Neuronal stem cell (in vitro differentiated cells): ENCODE results near the gene PLXNB1.

Experiments
- DNase-seq: peaks from one replicate; pipeline ENCODE4 v3.0.0-alpha.2; 2013; ENCODE audit warnings: low spot score
- H2AFZ ChIP-seq: one replicate; pipeline ENCODE4 v1.6.1; 2013; ENCODE audit warnings: mild to moderate bottlenecking, low read length, inconsistent platforms
- H2AK5ac ChIP-seq: 2 replicates; pipeline ENCODE4 v1.6.1; 2013; ENCODE audit warnings: low read depth, mild to moderate bottlenecking, inconsistent platforms, low read length, moderate library complexity, mixed read lengths
- H2BK120ac ChIP-seq: 2 replicates; pipeline ENCODE4 v1.6.1; 2013; ENCODE audit warnings: low read depth, mild to moderate bottlenecking, inconsistent platforms, low read length, moderate library complexity, mixed read lengths
- H2BK12ac ChIP-seq: one replicate; pipeline ENCODE4 v1.6.1; 2013; ENCODE audit warnings: low read length, inconsistent platforms
- H2BK15ac ChIP-seq: 2 replicates; pipeline ENCODE4 v1.6.1; 2013; ENCODE audit warnings: mild to moderate bottlenecking, low read length, inconsistent platforms, mixed read lengths
- H2BK5ac ChIP-seq: one replicate; pipeline ENCODE4 v1.6.1; 2013; ENCODE audit warnings: inconsistent platforms, mild to moderate bottlenecking, low read length, moderate library complexity
- H3K14ac ChIP-seq: one replicate; pipeline ENCODE4 v1.6.1; 2013; ENCODE audit warnings: low read length, inconsistent platforms
- H3K18ac ChIP-seq: 2 replicates; pipeline ENCODE4 v1.6.1; 2013; ENCODE audit warnings: low read length, inconsistent platforms
- H3K23ac ChIP-seq: 2 replicates; pipeline ENCODE4 v1.6.1; 2013; ENCODE audit warnings: low read depth, mild to moderate bottlenecking, mixed read lengths, low read length, inconsistent platforms; ENCODE audit not compliant: poor library complexity
- H3K27ac ChIP-seq: replicated peaks from 3 replicates; pipeline ENCODE4 v1.5.1; 2013; ENCODE audit warnings: low read length, inconsistent platforms
- H3K27me3 ChIP-seq, 3 experiments: 2 replicates each; pipeline ENCODE4 v1.6.1; 2013; ENCODE audit warnings: low read length in 3 of 3, mild to moderate bottlenecking in 2 of 3, inconsistent platforms in 1 of 3, low read depth in 1 of 3, mixed read lengths in 1 of 3, moderate library complexity in 1 of 3; ENCODE audit not compliant: control insufficient read depth in 3 of 3, insufficient read depth in 3 of 3
- H3K36me3 ChIP-seq, 2 donors: replicated peaks in 1 of 2; 2 replicates each; pipeline ENCODE4 v1.6.1; 2013; ENCODE audit warnings: low read length in 2 of 2; ENCODE audit not compliant: control insufficient read depth in 2 of 2, insufficient read depth in 2 of 2
- H3K4ac ChIP-seq: 2 replicates; pipeline ENCODE4 v1.6.1; 2013; ENCODE audit warnings: inconsistent platforms, mild to moderate bottlenecking, low read length, moderate library complexity
- H3K4me1 ChIP-seq, 2 donors: 1 replicate in 1 of 2; 2 replicates in 1 of 2; pipeline ENCODE4 v1.6.1; 2013; ENCODE audit warnings: low read length in 2 of 2, low read depth in 1 of 2; ENCODE audit not compliant: control insufficient read depth in 2 of 2, insufficient read depth in 1 of 2
- H3K4me2 ChIP-seq: one replicate; pipeline ENCODE4 v1.6.1; 2013; ENCODE audit warnings: mild to moderate bottlenecking, low read length, inconsistent platforms; ENCODE audit not compliant: insufficient read depth, poor library complexity, severe bottlenecking
- H3K4me3 ChIP-seq, 2 donors: 2 replicates each; pipeline ENCODE4 v1.5.1; 2013; ENCODE audit warnings: low read length in 2 of 2, mild to moderate bottlenecking in 2 of 2, inconsistent platforms in 1 of 2, moderate library complexity in 1 of 2
- H3K79me1 ChIP-seq: one replicate; pipeline ENCODE4 v1.6.1; 2013; ENCODE audit warnings: low read depth, mild to moderate bottlenecking, inconsistent platforms, low read length, moderate library complexity
- H3K9ac ChIP-seq: one replicate; pipeline ENCODE4 v1.6.1; 2013; ENCODE audit warnings: mild to moderate bottlenecking, low read depth, low read length, inconsistent platforms; ENCODE audit not compliant: poor library complexity
- H3K9me3 ChIP-seq, 2 donors: replicated peaks in 1 of 2; 2 replicates each; pipeline versions ENCODE3 to v1.6.1; 2013; ENCODE audit warnings: low read length in 2 of 2, mild to moderate bottlenecking in 2 of 2, inconsistent platforms in 1 of 2, low read depth in 1 of 2, mixed read lengths in 1 of 2, moderate library complexity in 1 of 2; ENCODE audit not compliant: control insufficient read depth in 2 of 2, insufficient read depth in 1 of 2
- H4K8ac ChIP-seq: one replicate; pipeline ENCODE4 v1.6.1; 2013; ENCODE audit warnings: low read depth, mild to moderate bottlenecking, inconsistent platforms, low read length, moderate library complexity
- H4K91ac ChIP-seq: one replicate; pipeline ENCODE4 v1.6.1; 2013; ENCODE audit warnings: low read length, low read depth, mild to moderate bottlenecking, inconsistent platforms; ENCODE audit not compliant: poor library complexity
- WGBS, 2 donors: extraction: QIAGEN DNeasy Blood & Tissue Kit; methylation state at CpG; one replicate each; pipeline ENCODE4 v1.1.7; 2013; ENCODE audit warnings: missing lambda C conversion rate in 2 of 2, mixed read lengths in 1 of 2; ENCODE audit not compliant: insufficient read length in 2 of 2, insufficient replicate concordance in 1 of 2; ENCODE audit errors: extremely low coverage in 2 of 2; 5-methylcytosine and 5-hydroxymethylcytosine counted together

The PLXNB1 gene

GRCh38 chr3:48446425-48447193 lies 16.7 kb upstream of the PLXNB1 start, which contains the start of gene ATRIP:
Gene ATRIP, plus strand, starts transcription at chr3:48446737. Its CDS starts 109 bp downstream, at chr3:48446846.
- Histone ChIP-seq H3K9ac (peak within 1 kb of the TSS; percentile 98), H3K4me3 (peak within 1 kb of the TSS; percentile 72 to 86), H2BK5ac (no peak within 1 kb of the TSS), H3K23ac (no peak within 1 kb of the TSS), H3K4ac (no peak within 1 kb of the TSS), H3K27me3 (no peaks in the 10 kb centered on the region), H4K8ac (no peak within 1 kb of the TSS), H3K79me1 (peaks cover 9% of the 10 kb centered on the region), H2BK120ac (no peak within 1 kb of the TSS), H2AK5ac (no peak within 1 kb of the TSS), H3K27ac (peak within 1 kb of the TSS; percentile 75), H2BK15ac (no peak within 1 kb of the TSS), H4K91ac (no peak within 1 kb of the TSS), H3K18ac (peak within 1 kb of the TSS; percentile 94), H2AFZ (peak within 1 kb of the TSS; percentile 85), H3K36me3 (peaks cover 9 to 52% of the 10 kb centered on the region in 2 donors), H3K14ac (peak within 1 kb of the TSS; percentile 89), H2BK12ac (no peak within 1 kb of the TSS), H3K4me2 (peak within 1 kb of the TSS; percentile 86), H3K9me3 (no peaks in the 10 kb centered on the region), H3K4me1 (peaks cover 4 to 13% of the 10 kb centered on the region in 2 donors)
- DNase-seq, result peak; percentile 90
- WGBS, 2 donors, result no CpG with 5 or more reads among the region's 91 CpGs

GRCh38 chr3:48446043-48446424 lies 16.1 kb upstream of the PLXNB1 start:
- no peak overlapping the region for H3K23ac ChIP-seq
- H3K4me3 ChIP-seq, result peak overlapping the region; percentile 72 to 86
- no peak overlapping the region for H2BK120ac ChIP-seq
- no peak overlapping the region for H3K18ac ChIP-seq
- no peak overlapping the region for H3K27ac ChIP-seq
- H2BK15ac ChIP-seq, result no peak overlapping the region
- no peak overlapping the region for H3K14ac ChIP-seq
- WGBS, 2 donors, result no CpG with 5 or more reads among the region's 6 CpGs
- no peak overlapping the region for H2BK5ac ChIP-seq
- H3K4me2 ChIP-seq, result peak overlapping the region; percentile 86
- no peak overlapping the region for H2AK5ac ChIP-seq
- H3K4me1 ChIP-seq, result peaks cover 8 to 13% of the 10 kb centered on the region in 2 donors
- no peak overlapping the region for H2BK12ac ChIP-seq
- H4K8ac ChIP-seq, result no peak overlapping the region
- H3K9me3 ChIP-seq, result no peaks in the 10 kb centered on the region
- peaks cover 9% of the 10 kb centered on the region for H3K79me1 ChIP-seq
- no peaks in the 10 kb centered on the region for H3K27me3 ChIP-seq
- H2AFZ ChIP-seq, result peak overlapping the region; percentile 85
- peaks cover 8 to 51% of the 10 kb centered on the region in 2 donors for H3K36me3 ChIP-seq
- H4K91ac ChIP-seq, result no peak overlapping the region
- H3K9ac ChIP-seq, result peak overlapping the region; percentile 98
- H3K4ac ChIP-seq, result no peak overlapping the region
- no peak for DNase-seq

- peak overlapping the region; percentile 35 for H3K9ac ChIP-seq
- H3K9me3 ChIP-seq, result no peaks in the 10 kb centered on the region
- WGBS, 2 donors, result no CpG with 5 or more reads among the region's 6 CpGs
- no peak overlapping the region for H3K14ac ChIP-seq
- H4K91ac ChIP-seq, result no peak overlapping the region
- H3K4me2 ChIP-seq, result peak overlapping the region; percentile 86
- no peak overlapping the region for H3K18ac ChIP-seq
- H2AFZ ChIP-seq, result no peak overlapping the region
- H3K4me1 ChIP-seq, result peaks cover 8 to 13% of the 10 kb centered on the region in 2 donors
- peak overlapping the region in 1 of 2 donors; percentile 72 for H3K4me3 ChIP-seq
- no peak overlapping the region for H3K27ac ChIP-seq
- no peak overlapping the region for H4K8ac ChIP-seq
- no peak overlapping the region for H3K23ac ChIP-seq
- no peak overlapping the region for H3K4ac ChIP-seq
- H3K79me1 ChIP-seq, result peaks cover 12% of the 10 kb centered on the region
- no peak overlapping the region for H2BK12ac ChIP-seq
- H2BK15ac ChIP-seq, result no peak overlapping the region
- no peak overlapping the region for H2BK5ac ChIP-seq
- DNase-seq, result no peak
- no peak overlapping the region for H2BK120ac ChIP-seq
- H2AK5ac ChIP-seq, result no peak overlapping the region
- H3K36me3 ChIP-seq, result peaks cover 8 to 48% of the 10 kb centered on the region in 2 donors
- H3K27me3 ChIP-seq, result no peaks in the 10 kb centered on the region
These were observed 15.5 kb upstream of the PLXNB1 start for GRCh38 chr3:48445277-48445882.

- Histone ChIP-seq H3K36me3 (peaks cover 8 to 36% of the 10 kb centered on the region in 2 donors), H3K4ac (no peak overlapping the region), H2BK5ac (no peak overlapping the region), H2AFZ (no peak overlapping the region), H4K8ac (no peak overlapping the region), H2BK120ac (no peak overlapping the region), H2BK12ac (no peak overlapping the region), H3K4me2 (no peak overlapping the region), H3K18ac (no peak overlapping the region), H3K4me1 (peaks cover 6 to 7% of the 10 kb centered on the region in 2 donors), H3K23ac (no peak overlapping the region), H3K9me3 (no peaks in the 10 kb centered on the region), H3K27ac (no peak overlapping the region), H2AK5ac (no peak overlapping the region), H4K91ac (no peak overlapping the region), H3K9ac (no peak overlapping the region), H3K79me1 (peaks cover 11% of the 10 kb centered on the region), H3K27me3 (no peaks in the 10 kb centered on the region), H3K14ac (no peak overlapping the region), H2BK15ac (no peak overlapping the region), H3K4me3 (peak overlapping the region in 1 of 2 donors; percentile 78)
- DNase-seq, result no peak
- no CpG with 5 or more reads among the region's 6 CpGs for WGBS, 2 donors
These were observed 12.1 kb upstream of the PLXNB1 start for GRCh38 chr3:48441940-48442339.
